Liver (tissue), 9 donors: ENCODE results near the gene TPST2. TPM values are rescaled to one million over a fixed set of nuclear protein-coding genes. Genes with fewer than 3 reads are reported as not detected.

Experiments
- DNase-seq: peaks from one replicate; pipeline ENCODE4 v3.0.0-alpha.2; 2017; ENCODE audit warnings: low spot score
- H3K27ac ChIP-seq, 2 donors: one replicate each; pipeline ENCODE4 v1.7.0; 2013; ENCODE audit warnings: inconsistent platforms in 2 of 2, low read length in 2 of 2, control low read depth in 1 of 2, low read depth in 1 of 2, mild to moderate bottlenecking in 1 of 2
- H3K27me3 ChIP-seq, 4 donors: one replicate each; pipeline versions ENCODE4 v1.6.1 to v1.7.0; 2013; ENCODE audit warnings: low read length in 3 of 4, inconsistent platforms in 1 of 4, mild to moderate bottlenecking in 1 of 4, moderate library complexity in 1 of 4; ENCODE audit not compliant: control insufficient read depth in 4 of 4, insufficient read depth in 4 of 4
- H3K36me3 ChIP-seq, 4 donors: one replicate each; pipeline versions ENCODE4 v1.6.1 to v1.7.0; 2013; ENCODE audit warnings: low read length in 3 of 4, mild to moderate bottlenecking in 3 of 4, low read depth in 1 of 4, moderate library complexity in 1 of 4; ENCODE audit not compliant: control insufficient read depth in 4 of 4, insufficient read depth in 3 of 4
- H3K4me1 ChIP-seq, 4 donors: one replicate each; pipeline versions ENCODE4 v1.6.1 to v1.7.0; 2013; ENCODE audit warnings: low read length in 3 of 4, mild to moderate bottlenecking in 3 of 4, moderate library complexity in 1 of 4; ENCODE audit not compliant: control insufficient read depth in 4 of 4, insufficient read depth in 4 of 4
- H3K4me3 ChIP-seq, 3 donors: one replicate each; pipeline versions ENCODE4 v1.6.1 to v1.7.0; 2013; ENCODE audit warnings: low read length in 3 of 3, control low read depth in 1 of 3, low read depth in 1 of 3, mild to moderate bottlenecking in 1 of 3
- H3K9ac ChIP-seq, 2 donors: one replicate each; pipeline ENCODE4 v1.7.0; 2013; ENCODE audit warnings: low read length in 2 of 2, mild to moderate bottlenecking in 2 of 2, moderate library complexity in 2 of 2, control low read depth in 1 of 2, low read depth in 1 of 2
- H3K9me3 ChIP-seq, 4 donors: one replicate each; pipeline versions ENCODE4 v1.6.1 to v1.7.0; 2013; ENCODE audit warnings: low read length in 3 of 4; ENCODE audit not compliant: control insufficient read depth in 4 of 4
- ATF3 ChIP-seq: IDR thresholded peaks from 2 replicates; pipeline ENCODE4 v1.6.1; 2016; ENCODE audit warnings: antibody characterized with exemption
- FOXA1 ChIP-seq: IDR thresholded peaks from 2 replicates; pipeline ENCODE4 v1.6.1; 2016; ENCODE audit warnings: antibody characterized with exemption
- FOXA2 ChIP-seq: IDR thresholded peaks from 2 replicates; pipeline ENCODE4 v1.6.1; 2016; ENCODE audit warnings: antibody characterized with exemption
- GABPA ChIP-seq, 2 donors: IDR thresholded peaks in 1 of 2; conservative IDR thresholded peaks in 1 of 2; 2 replicates each; pipeline ENCODE4 v1.6.1; 2016; ENCODE audit warnings: antibody characterized with exemption in 2 of 2, mild to moderate bottlenecking in 1 of 2, moderate library complexity in 1 of 2
- HNF4A ChIP-seq, 2 donors: conservative IDR thresholded peaks; 2 replicates each; pipeline ENCODE4 v1.6.1; 2016; ENCODE audit warnings: antibody characterized with exemption in 2 of 2, mild to moderate bottlenecking in 2 of 2
- JUND ChIP-seq, 2 donors: IDR thresholded peaks; 2 replicates each; pipeline ENCODE4 v1.6.1; 2016; ENCODE audit warnings: antibody characterized with exemption in 2 of 2
- MAX ChIP-seq: IDR thresholded peaks from 2 replicates; pipeline ENCODE4 v1.6.1; 2016; ENCODE audit warnings: antibody characterized with exemption
- NR2F2 ChIP-seq: IDR thresholded peaks from 2 replicates; pipeline ENCODE4 v1.6.1; 2016; ENCODE audit warnings: antibody characterized with exemption
- RAD21 ChIP-seq, 2 donors: IDR thresholded peaks; 2 replicates each; pipeline ENCODE4 v1.6.1; 2016; ENCODE audit warnings: antibody characterized with exemption in 2 of 2, mild to moderate bottlenecking in 2 of 2
- REST ChIP-seq: IDR thresholded peaks from 2 replicates; pipeline ENCODE4 v1.6.1; 2016; ENCODE audit warnings: antibody characterized with exemption, mild to moderate bottlenecking
- RXRA ChIP-seq, 2 donors: IDR thresholded peaks; 2 replicates each; pipeline ENCODE4 v1.6.1; 2017 to 2018; ENCODE audit warnings: antibody characterized with exemption in 2 of 2, mild to moderate bottlenecking in 1 of 2
- TAF1 ChIP-seq: conservative IDR thresholded peaks from 2 replicates; pipeline ENCODE4 v1.6.1; 2016; ENCODE audit warnings: antibody characterized with exemption, mild to moderate bottlenecking
- YY1 ChIP-seq: IDR thresholded peaks from 2 replicates; pipeline ENCODE4 v1.6.1; 2016; ENCODE audit warnings: antibody characterized with exemption, mild to moderate bottlenecking
- WGBS: extraction: QIAGEN DNeasy Blood & Tissue Kit; methylation state at CpG from one replicate; pipeline ENCODE4 v1.1.7; 2013; 5-methylcytosine and 5-hydroxymethylcytosine counted together
- polyA plus RNA-seq, 2 donors: library from polyadenylated mRNA; stranded (reverse) in 1 of 2; unstranded in 1 of 2; fragments of 200-250 nt in 1 of 2; fragments of >200 nt in 1 of 2; fragmentation: Nextera tagmentation in 1 of 2; extraction: Ambion mirVana in 1 of 2; gene quantifications; one replicate each; pipeline versions ENCODE4 v1.2.1 to v1.2.3, GENCODE V29; 2013 to 2015
- total RNA-seq, 2 donors: library from RNA; depleted of rRNA; stranded (reverse); fragments of >200 nt; gene quantifications; one replicate each; pipeline ENCODE4 v1.2.3, GENCODE V29; 2014
- TF ChIP-seq, protein P1 (sequence below): IDR thresholded peaks from 2 replicates; pipeline ENCODE4 v1.6.1; 2016; ENCODE audit warnings: antibody characterized with exemption
- donor health status: healthy.
- donor health status: healthy.
- donor health status: healthy.
- donor health status: healthy.
- donor health status: healthy.

Gene TPST2
- total and polyA plus RNA-seq, 4 donors: 33.3 to 109 (median 69.7) TPM

DNA sequence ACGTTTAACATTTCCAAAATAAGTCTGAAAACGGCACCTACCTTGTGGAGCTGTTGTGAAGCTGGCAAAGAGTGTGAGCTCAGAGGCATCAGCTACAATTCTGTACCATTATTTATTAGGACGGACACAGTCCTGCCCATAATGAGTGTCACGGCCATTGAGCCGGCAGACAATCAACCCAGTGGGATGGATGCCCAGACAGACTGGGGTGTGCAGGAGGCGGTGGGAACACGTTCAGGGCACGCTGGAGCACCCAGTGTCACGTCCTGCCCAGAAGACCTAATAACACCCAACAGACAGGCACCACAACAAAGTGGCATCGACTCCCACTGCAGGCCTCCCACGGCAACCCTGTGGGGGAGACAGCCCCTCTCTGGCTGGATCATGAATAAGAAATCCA lies 34.5 kb downstream of the TPST2 start:
- H3K9me3 ChIP-seq: no peaks in the 10 kb centered on the region
- no peaks in the 10 kb centered on the region for H3K36me3 ChIP-seq
- H3K4me1 ChIP-seq: peaks cover 31 to 94% (median 83%) of the 10 kb centered on the region in 4 donors
- no peak overlapping the region for H3K9ac ChIP-seq
- 38% methylated on average over 11 of the region's 11 CpGs for WGBS
- no peaks in the 10 kb centered on the region for H3K27me3 ChIP-seq
- H3K4me3 ChIP-seq: no peak overlapping the region
- TF ChIP-seq FOXA1 (no peak), REST (no peak), HNF4A (conservative IDR thresholded peaks at IDR 0.05) (peak in 1 of 2 donors; percentile 21), RAD21 (IDR thresholded peaks at IDR 0.05) (no peak), JUND (IDR thresholded peaks at IDR 0.05) (no peak), MAX (peak; percentile 34), YY1 (peak; percentile 75), RXRA (IDR thresholded peaks at IDR 0.05) (peak in 1 of 2 donors; percentile 85), ATF3 (no peak)
- no peak for DNase-seq
- H3K27ac ChIP-seq: peak overlapping the region; percentile 71 to 76

- Histone ChIP-seq H3K4me3 (no peak overlapping the region), H3K9me3 (no peaks in the 10 kb centered on the region), H3K9ac (no peak overlapping the region), H3K4me1 (peaks cover 31 to 94% (median 82%) of the 10 kb centered on the region in 4 donors), H3K36me3 (no peaks in the 10 kb centered on the region), H3K27me3 (no peaks in the 10 kb centered on the region), H3K27ac (peak overlapping the region; percentile 71 to 76)
- 47% methylated on average over 6 of the region's 6 CpGs for WGBS
- TF ChIP-seq ATF3: no peak
- TF ChIP-seq, protein P1, sequence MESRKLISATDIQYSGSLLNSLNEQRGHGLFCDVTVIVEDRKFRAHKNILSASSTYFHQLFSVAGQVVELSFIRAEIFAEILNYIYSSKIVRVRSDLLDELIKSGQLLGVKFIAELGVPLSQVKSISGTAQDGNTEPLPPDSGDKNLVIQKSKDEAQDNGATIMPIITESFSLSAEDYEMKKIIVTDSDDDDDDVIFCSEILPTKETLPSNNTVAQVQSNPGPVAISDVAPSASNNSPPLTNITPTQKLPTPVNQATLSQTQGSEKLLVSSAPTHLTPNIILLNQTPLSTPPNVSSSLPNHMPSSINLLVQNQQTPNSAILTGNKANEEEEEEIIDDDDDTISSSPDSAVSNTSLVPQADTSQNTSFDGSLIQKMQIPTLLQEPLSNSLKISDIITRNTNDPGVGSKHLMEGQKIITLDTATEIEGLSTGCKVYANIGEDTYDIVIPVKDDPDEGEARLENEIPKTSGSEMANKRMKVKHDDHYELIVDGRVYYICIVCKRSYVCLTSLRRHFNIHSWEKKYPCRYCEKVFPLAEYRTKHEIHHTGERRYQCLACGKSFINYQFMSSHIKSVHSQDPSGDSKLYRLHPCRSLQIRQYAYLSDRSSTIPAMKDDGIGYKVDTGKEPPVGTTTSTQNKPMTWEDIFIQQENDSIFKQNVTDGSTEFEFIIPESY: no peak
- no peak for TF ChIP-seq NR2F2
- no peak for TF ChIP-seq FOXA1
- no peak for TF ChIP-seq GABPA (IDR thresholded peaks at IDR 0.05 in 1 of 2, conservative IDR thresholded peaks at IDR 0.05 in 1 of 2)
- TF ChIP-seq TAF1: no peak
- TF ChIP-seq HNF4A (conservative IDR thresholded peaks at IDR 0.05): no peak
- no peak for TF ChIP-seq YY1
- no peak for TF ChIP-seq FOXA2
- no peak for TF ChIP-seq RXRA (IDR thresholded peaks at IDR 0.05)
- no peak for TF ChIP-seq JUND (IDR thresholded peaks at IDR 0.05)
- TF ChIP-seq RAD21 (IDR thresholded peaks at IDR 0.05): no peak
- DNase-seq: no peak
These were observed 35.0 kb downstream of the TPST2 start for GRCh38 chr22:26554956-26555355.
